Progenitor cell of endocrine pancreas (in vitro differentiated cells): ENCODE results near the gene RAP2A. TPM values are rescaled to one million over a fixed set of nuclear protein-coding genes. Genes with fewer than 3 reads are reported as not detected.

Experiments used
- DNase-seq: peaks from one replicate; pipeline ENCODE4 v3.0.0; 2021; ENCODE audit warnings: low spot score; ENCODE audit not compliant: unreplicated experiment
- H3K27ac Mint-ChIP-seq: 2 replicates; pipeline ENCODE4 v1.8.0; 2021; ENCODE audit warnings: mild to moderate bottlenecking, moderate library complexity, mixed read lengths
- H3K27me3 Mint-ChIP-seq: 2 replicates; pipeline ENCODE4 v1.8.0; 2021; ENCODE audit warnings: mixed read lengths
- H3K36me3 Mint-ChIP-seq: 2 replicates; pipeline ENCODE4 v1.8.0; 2022; ENCODE audit warnings: mixed read lengths; ENCODE audit not compliant: insufficient read depth
- H3K4me1 Mint-ChIP-seq: 2 replicates; pipeline ENCODE4 v1.8.0; 2021; ENCODE audit warnings: low read depth, mixed read lengths
- H3K4me3 Mint-ChIP-seq: 2 replicates; pipeline ENCODE4 v1.8.0; 2021; ENCODE audit warnings: low read depth, mild to moderate bottlenecking, moderate library complexity, mixed read lengths
- H3K9me3 Mint-ChIP-seq: 2 replicates; pipeline ENCODE4 v1.8.0; 2021; ENCODE audit warnings: low read depth, mixed read lengths
- total RNA-seq: library from RNA; stranded (reverse); gene quantifications from 2 replicates; pipeline ENCODE4 v1.2.1, GENCODE V29; 2021
- TF ChIP-seq, protein P1 (sequence below): fragments of 200-600 bp; sonication (generic); IDR thresholded peaks from one replicate; pipeline ENCODE4 v1.5.0; 2021; ENCODE audit warnings: antibody characterized with exemption, mild to moderate bottlenecking; ENCODE audit not compliant: unreplicated experiment

RAP2A gene
- total RNA-seq, 1 donor from 2014 or later: 35.1 TPM

- Mint-ChIP-seq H3K27ac (no peak overlapping the region), H3K4me1 (peaks cover 14% of the 10 kb centered on the region), H3K4me3 (no peak overlapping the region), H3K27me3 (no peaks in the 10 kb centered on the region), H3K36me3 (no peaks in the 10 kb centered on the region), H3K9me3 (no peaks in the 10 kb centered on the region)
- no peak for DNase-seq
- TF ChIP-seq, protein P1, sequence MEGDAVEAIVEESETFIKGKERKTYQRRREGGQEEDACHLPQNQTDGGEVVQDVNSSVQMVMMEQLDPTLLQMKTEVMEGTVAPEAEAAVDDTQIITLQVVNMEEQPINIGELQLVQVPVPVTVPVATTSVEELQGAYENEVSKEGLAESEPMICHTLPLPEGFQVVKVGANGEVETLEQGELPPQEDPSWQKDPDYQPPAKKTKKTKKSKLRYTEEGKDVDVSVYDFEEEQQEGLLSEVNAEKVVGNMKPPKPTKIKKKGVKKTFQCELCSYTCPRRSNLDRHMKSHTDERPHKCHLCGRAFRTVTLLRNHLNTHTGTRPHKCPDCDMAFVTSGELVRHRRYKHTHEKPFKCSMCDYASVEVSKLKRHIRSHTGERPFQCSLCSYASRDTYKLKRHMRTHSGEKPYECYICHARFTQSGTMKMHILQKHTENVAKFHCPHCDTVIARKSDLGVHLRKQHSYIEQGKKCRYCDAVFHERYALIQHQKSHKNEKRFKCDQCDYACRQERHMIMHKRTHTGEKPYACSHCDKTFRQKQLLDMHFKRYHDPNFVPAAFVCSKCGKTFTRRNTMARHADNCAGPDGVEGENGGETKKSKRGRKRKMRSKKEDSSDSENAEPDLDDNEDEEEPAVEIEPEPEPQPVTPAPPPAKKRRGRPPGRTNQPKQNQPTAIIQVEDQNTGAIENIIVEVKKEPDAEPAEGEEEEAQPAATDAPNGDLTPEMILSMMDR: no peak
These were observed 5.1 kb downstream of the RAP2A start for GRCh38 chr13:97438856-97439595.

DNA sequence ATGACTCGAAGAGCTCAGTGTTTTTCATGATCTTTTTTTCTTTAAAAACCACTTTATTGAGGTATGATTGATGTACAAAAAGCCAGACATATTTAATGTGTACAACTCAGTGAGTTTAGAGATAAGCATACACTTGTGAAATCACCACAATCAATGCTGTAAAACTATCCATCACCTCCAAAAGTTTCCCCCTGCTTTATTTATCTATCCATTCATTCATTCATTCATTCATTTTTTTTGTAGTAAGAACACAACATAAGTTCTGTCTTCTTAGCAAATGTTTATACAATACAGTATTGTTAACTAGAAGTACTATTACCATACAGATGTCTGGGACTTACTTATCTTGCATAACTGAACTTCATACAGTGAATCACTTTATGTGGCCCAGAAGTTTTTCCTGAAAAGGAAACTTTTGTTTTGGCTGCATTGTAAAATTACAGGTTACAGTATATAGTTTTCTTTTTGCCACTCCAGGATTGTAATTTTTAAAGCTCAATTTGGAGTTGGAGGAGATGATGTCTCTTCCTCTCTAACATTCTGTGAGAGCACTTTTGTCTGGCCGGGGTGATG, 6.7 kb downstream of the RAP2A start:
- H3K4me1 Mint-ChIP-seq: peaks cover 11% of the 10 kb centered on the region
- no peaks in the 10 kb centered on the region for H3K27me3 Mint-ChIP-seq
- H3K36me3 Mint-ChIP-seq: no peaks in the 10 kb centered on the region
- no peaks in the 10 kb centered on the region for H3K9me3 Mint-ChIP-seq
- TF ChIP-seq, protein P1: no peak
- H3K27ac Mint-ChIP-seq: no peak overlapping the region
- no peak for DNase-seq
- H3K4me3 Mint-ChIP-seq: no peak overlapping the region

GRCh38 chr13:97441368-97441767, 7.4 kb downstream of the RAP2A start:
- Mint-ChIP-seq H3K27ac (no peak overlapping the region), H3K4me1 (peaks cover 7% of the 10 kb centered on the region), H3K9me3 (no peaks in the 10 kb centered on the region), H3K36me3 (no peaks in the 10 kb centered on the region), H3K4me3 (no peak overlapping the region), H3K27me3 (no peaks in the 10 kb centered on the region)
- TF ChIP-seq, protein P1: no peak
- DNase-seq: no peak

- Mint-ChIP-seq H3K36me3 (peaks cover 2% of the 10 kb centered on the region), H3K9me3 (no peaks in the 10 kb centered on the region), H3K27me3 (no peaks in the 10 kb centered on the region), H3K27ac (no peak overlapping the region), H3K4me1 (peaks cover 11% of the 10 kb centered on the region), H3K4me3 (no peak overlapping the region)
- TF ChIP-seq, protein P1: no peak
- DNase-seq: no peak
These were observed 11.7 kb downstream of the RAP2A start for GRCh38 chr13:97445522-97446187.

DNA sequence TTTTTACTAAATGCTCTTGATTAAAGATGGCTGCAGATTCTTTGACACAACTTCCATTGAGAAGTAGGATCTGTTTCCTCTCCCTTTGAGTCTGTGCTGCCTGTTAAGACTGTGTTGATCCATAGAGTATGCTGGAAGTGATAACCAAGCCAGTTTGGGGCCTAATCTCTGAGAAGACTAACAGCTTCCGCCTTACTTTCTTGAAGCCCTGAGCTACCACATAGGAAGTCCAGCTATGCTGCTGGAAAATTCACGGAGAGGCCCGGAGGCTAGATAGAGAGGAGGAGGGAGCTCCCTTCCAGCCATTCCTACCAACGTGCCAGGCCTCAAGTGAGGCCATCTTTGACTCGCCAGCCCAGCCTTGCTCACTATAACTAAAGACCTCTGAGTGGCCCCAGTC, 12.5 kb downstream of the RAP2A start:
- H3K36me3 Mint-ChIP-seq: peaks cover 2% of the 10 kb centered on the region
- H3K27ac Mint-ChIP-seq: no peak overlapping the region
- TF ChIP-seq, protein P1: no peak
- no peaks in the 10 kb centered on the region for H3K27me3 Mint-ChIP-seq
- H3K4me1 Mint-ChIP-seq: peaks cover 11% of the 10 kb centered on the region
- no peak overlapping the region for H3K4me3 Mint-ChIP-seq
- no peaks in the 10 kb centered on the region for H3K9me3 Mint-ChIP-seq
- no peak for DNase-seq
